ENCODE results near the gene MMP21.

DNA sequence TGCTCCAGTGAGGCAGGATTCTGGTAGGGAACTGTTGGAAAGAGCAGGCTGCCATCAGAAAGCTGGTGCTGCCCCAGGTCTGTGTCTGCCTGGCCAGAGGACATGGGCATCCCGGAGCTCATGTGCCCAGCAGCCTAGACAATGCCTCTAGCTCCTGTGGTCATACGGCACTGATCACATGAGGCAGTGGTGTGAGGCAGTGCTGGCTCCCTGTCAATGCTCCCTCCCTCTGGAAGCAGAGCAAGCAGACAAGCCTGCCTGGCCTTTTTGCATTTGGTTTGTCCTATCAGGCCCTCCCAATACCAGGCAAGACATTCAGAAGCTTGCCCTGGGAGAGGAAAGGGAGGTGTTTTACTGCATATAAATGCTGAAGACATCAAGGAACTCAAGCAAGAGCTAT, 19.5 kb upstream of the MMP21 start:
- no peak for TF ChIP-seq CTCF (IDR thresholded peaks at IDR 0.05; ENCODE audit: poor library complexity)
- TF ChIP-seq EZH2 (IDR thresholded peaks at IDR 0.05; ENCODE audit: borderline replicate concordance) = no peak

Data from hepatocyte (in vitro differentiated cells).